DND-41 (cell line): Measurements from ENCODE around the gene PDCD2.

Experiments used
- ATAC-seq: fragments of 200-7000 bp; cut with Tn5 transposase; 3 replicates; pipeline ENCODE4 v1.9.1; 2021; ENCODE audit warnings: low read depth; ENCODE audit not compliant: insufficient read depth
- DNase-seq: peaks from one replicate; pipeline ENCODE4 v3.0.0-alpha.2; 2020
- H2AFZ ChIP-seq: 2 replicates; pipeline ENCODE4 v1.6.0; 2012; ENCODE audit warnings: low read depth, low read length
- H3K27ac ChIP-seq: 2 replicates; pipeline ENCODE4 v1.5.1; 2012; ENCODE audit warnings: low read length, inconsistent platforms
- H3K27me3 ChIP-seq: fragments of 200-600 bp; sonication (generic); 2 replicates; pipeline ENCODE4 v1.6.0; 2012; ENCODE audit warnings: low read length, mild to moderate bottlenecking, inconsistent platforms; ENCODE audit not compliant: insufficient read depth, poor library complexity
- H3K36me3 ChIP-seq: 2 replicates; pipeline ENCODE4 v1.5.1; 2012; ENCODE audit warnings: low read length, inconsistent platforms; ENCODE audit not compliant: insufficient read depth
- H3K4me1 ChIP-seq: 2 replicates; pipeline ENCODE4 v1.5.1; 2012; ENCODE audit warnings: mild to moderate bottlenecking, low read length; ENCODE audit not compliant: insufficient read depth
- H3K4me2 ChIP-seq: 2 replicates; pipeline ENCODE4 v1.6.0; 2012; ENCODE audit warnings: mild to moderate bottlenecking, moderate library complexity, low read length, inconsistent platforms; ENCODE audit not compliant: insufficient read depth
- H3K4me3 ChIP-seq, 2 experiments: fragments of 200-600 bp in 1 of 2; shearing (Covaris generic) in 1 of 2; 2 replicates each; pipeline ENCODE4 v1.5.1; 2012 to 2016; ENCODE audit warnings: inconsistent platforms in 2 of 2, low read length in 2 of 2, mild to moderate bottlenecking in 2 of 2, low read depth in 1 of 2, moderate library complexity in 1 of 2
- H3K79me2 ChIP-seq: 2 replicates; pipeline ENCODE4 v1.6.0; 2012; ENCODE audit warnings: low read length, inconsistent platforms; ENCODE audit not compliant: insufficient read depth
- H3K9ac ChIP-seq: 2 replicates; pipeline ENCODE4 v1.6.0; 2012; ENCODE audit warnings: low read depth, mild to moderate bottlenecking, inconsistent platforms, low read length, moderate library complexity
- H3K9me3 ChIP-seq: 2 replicates; pipeline ENCODE4 v1.5.1; 2012; ENCODE audit warnings: low read length, moderate library complexity, mild to moderate bottlenecking, inconsistent platforms; ENCODE audit not compliant: insufficient read depth, severe bottlenecking
- H4K20me1 ChIP-seq: 2 replicates; pipeline ENCODE4 v1.6.0; 2012; ENCODE audit warnings: low read length; ENCODE audit not compliant: insufficient read depth
- CTCF ChIP-seq: IDR thresholded peaks from 2 replicates; pipeline ENCODE4 v1.5.1; 2012; ENCODE audit warnings: borderline replicate concordance, low read length, moderate library complexity, mild to moderate bottlenecking; ENCODE audit not compliant: poor library complexity, severe bottlenecking; ENCODE audit errors: extremely low read depth
- EZH2 ChIP-seq: IDR thresholded peaks from 3 replicates; pipeline ENCODE4 v1.6.1; 2012; ENCODE audit warnings: borderline replicate concordance, low read depth, mild to moderate bottlenecking, moderate library complexity, low read length, inconsistent platforms; ENCODE audit not compliant: severe bottlenecking

The PDCD2 gene

GRCh38 chr6:170552765-170553533 lies 31.5 kb downstream of the PDCD2 start, which contains the start of gene PSMB1:
Gene PSMB1 (minus strand): TSS chr6:170553307. CDS start chr6:170553242, 65 bp downstream.
- H3K27me3 ChIP-seq, result no peaks in the 10 kb centered on the region
- TF ChIP-seq CTCF, result no peak
- TF ChIP-seq EZH2, result no peak
- peak within 1 kb of the TSS; percentile 82 for H2AFZ ChIP-seq
- peak within 1 kb of the TSS; percentile 87 for H3K4me2 ChIP-seq
- H3K79me2 ChIP-seq, result peaks cover 95% of the 10 kb centered on the region
- H3K9me3 ChIP-seq, result no peaks in the 10 kb centered on the region
- ATAC-seq, result peak; percentile 68
- peak within 1 kb of the TSS; percentile 94 for H3K27ac ChIP-seq
- peaks cover 56% of the 10 kb centered on the region for H4K20me1 ChIP-seq
- peaks cover 54% of the 10 kb centered on the region for H3K4me1 ChIP-seq
- H3K9ac ChIP-seq, result peak within 1 kb of the TSS; percentile 78
- DNase-seq, result peak; percentile 88
- H3K4me3 ChIP-seq, result peak within 1 kb of the TSS; percentile 90 to 91
- peaks cover 47% of the 10 kb centered on the region for H3K36me3 ChIP-seq

GRCh38 chr6:170545405-170545804 lies 39.0 kb downstream of the PDCD2 start:
- TF ChIP-seq EZH2, result no peak
- no peak for TF ChIP-seq CTCF
- H3K4me3 ChIP-seq, result no peak overlapping the region
- H3K9me3 ChIP-seq, result no peaks in the 10 kb centered on the region
- H3K9ac ChIP-seq, result no peak overlapping the region
- no peak overlapping the region for H2AFZ ChIP-seq
- H3K4me1 ChIP-seq, result peaks cover 13% of the 10 kb centered on the region
- peaks cover 99% of the 10 kb centered on the region for H3K36me3 ChIP-seq
- H3K4me2 ChIP-seq, result no peak overlapping the region
- H3K27ac ChIP-seq, result no peak overlapping the region
- no peak for ATAC-seq
- H3K79me2 ChIP-seq, result peaks cover 94% of the 10 kb centered on the region
- no peaks in the 10 kb centered on the region for H3K27me3 ChIP-seq
- peaks cover 73% of the 10 kb centered on the region for H4K20me1 ChIP-seq
- no peak for DNase-seq

GRCh38 chr6:170542031-170542719 lies 42.3 kb downstream of the PDCD2 start:
- ATAC-seq, result no peak

More at GRCh38 chr6:170542031-170542719, 42.3 kb downstream of the PDCD2 start:
- Histone ChIP-seq H2AFZ (no peak overlapping the region), H4K20me1 (peaks cover 58% of the 10 kb centered on the region), H3K9ac (no peak overlapping the region), H3K4me2 (no peak overlapping the region), H3K27me3 (no peaks in the 10 kb centered on the region), H3K4me3 (no peak overlapping the region), H3K9me3 (no peaks in the 10 kb centered on the region), H3K4me1 (no peaks in the 10 kb centered on the region), H3K27ac (no peak overlapping the region), H3K79me2 (peaks cover 79% of the 10 kb centered on the region), H3K36me3 (peaks cover 99% of the 10 kb centered on the region)
- no peak for DNase-seq
- TF ChIP-seq CTCF (no peak), EZH2 (no peak)
